ENCODE results near the gene SFTA2.
"Not testable (repeated sequence)": the region's sequence is repeated elsewhere in the genome, so short reads cannot be mapped to it uniquely, and the experiment has no call there.

Gene SFTA2

GRCh38 chr6:30942338-30943060 is 10.5 kb upstream of the SFTA2 start:
- no peak for DNase-seq

- no peak for DNase-seq
Measured at GRCh38 chr6:30940361-30940986, 8.5 kb upstream of the SFTA2 start, which contains the start of gene MUCL3. TSS of gene MUCL3 (plus strand) at chr6:30940973. CDS start at chr6:30941000, 27 bp downstream.

- DNase-seq, result no peak
Measured at GRCh38 chr6:30939473-30939872, 7.5 kb upstream of the SFTA2 start.

GRCh38 chr6:30938730-30939129 is 6.8 kb upstream of the SFTA2 start:
- no peak for DNase-seq

GRCh38 chr6:30937265-30937664 is 5.3 kb upstream of the SFTA2 start:
- no peak for DNase-seq

- DNase-seq, result no peak
Measured at GRCh38 chr6:30935018-30935417, 3.0 kb upstream of the SFTA2 start.

- DNase-seq, result no peak
Measured at GRCh38 chr6:30932665-30933365, 845 bp upstream of the SFTA2 start.

GRCh38 chr6:30931272-30931671 is 698 bp downstream of the SFTA2 start:
- DNase-seq, result no peak

- no peak for DNase-seq
Measured at GRCh38 chr6:30930506-30930905, 1.5 kb downstream of the SFTA2 start.

- no peak for DNase-seq
Measured at GRCh38 chr6:30928677-30929076, 3.3 kb downstream of the SFTA2 start.

- not testable (repeated sequence) for DNase-seq
Measured at GRCh38 chr6:30927080-30927479, 4.9 kb downstream of the SFTA2 start.

GRCh38 chr6:30926644-30927043 is 5.3 kb downstream of the SFTA2 start:
- DNase-seq, result no peak

- DNase-seq, result not testable (repeated sequence)
Measured at GRCh38 chr6:30924040-30924627, 7.8 kb downstream of the SFTA2 start.

GRCh38 chr6:30922447-30922852 is 9.5 kb downstream of the SFTA2 start:
- no peak for DNase-seq

GRCh38 chr6:30918670-30919069 is 13.3 kb downstream of the SFTA2 start:
- no peak for DNase-seq

GRCh38 chr6:30917487-30917886 is 14.5 kb downstream of the SFTA2 start:
- no peak for DNase-seq

GRCh38 chr6:30917041-30917440 is 14.9 kb downstream of the SFTA2 start:
- no peak for DNase-seq

GRCh38 chr6:30915591-30915946 is 16.4 kb downstream of the SFTA2 start:
- peak in 1 of 2 donors; percentile 68 for DNase-seq

- DNase-seq, result no peak
Measured at GRCh38 chr6:30914854-30915590, 16.9 kb downstream of the SFTA2 start.

- DNase-seq, result peak; percentile 64 to 78
Measured at GRCh38 chr6:30914076-30914853, 17.7 kb downstream of the SFTA2 start, which contains the start of gene VARS2. TSS of gene VARS2 (plus strand) at chr6:30914238. CDS start at chr6:30914837, 599 bp downstream.

- DNase-seq, result no peak
Measured at GRCh38 chr6:30913721-30914075, 18.3 kb downstream of the SFTA2 start.

All from bone marrow (tissue), 2 donors.